DMS79 treated with DMSO at 0.1 percent for 48 hours (cell line): ENCODE measurements around the gene PCSK9.

Source experiments
- DNase-seq: peaks from one replicate; lab custom pipeline; 2025; lab: John Stamatoyannopoulos, UW

The PCSK9 gene

DNA sequence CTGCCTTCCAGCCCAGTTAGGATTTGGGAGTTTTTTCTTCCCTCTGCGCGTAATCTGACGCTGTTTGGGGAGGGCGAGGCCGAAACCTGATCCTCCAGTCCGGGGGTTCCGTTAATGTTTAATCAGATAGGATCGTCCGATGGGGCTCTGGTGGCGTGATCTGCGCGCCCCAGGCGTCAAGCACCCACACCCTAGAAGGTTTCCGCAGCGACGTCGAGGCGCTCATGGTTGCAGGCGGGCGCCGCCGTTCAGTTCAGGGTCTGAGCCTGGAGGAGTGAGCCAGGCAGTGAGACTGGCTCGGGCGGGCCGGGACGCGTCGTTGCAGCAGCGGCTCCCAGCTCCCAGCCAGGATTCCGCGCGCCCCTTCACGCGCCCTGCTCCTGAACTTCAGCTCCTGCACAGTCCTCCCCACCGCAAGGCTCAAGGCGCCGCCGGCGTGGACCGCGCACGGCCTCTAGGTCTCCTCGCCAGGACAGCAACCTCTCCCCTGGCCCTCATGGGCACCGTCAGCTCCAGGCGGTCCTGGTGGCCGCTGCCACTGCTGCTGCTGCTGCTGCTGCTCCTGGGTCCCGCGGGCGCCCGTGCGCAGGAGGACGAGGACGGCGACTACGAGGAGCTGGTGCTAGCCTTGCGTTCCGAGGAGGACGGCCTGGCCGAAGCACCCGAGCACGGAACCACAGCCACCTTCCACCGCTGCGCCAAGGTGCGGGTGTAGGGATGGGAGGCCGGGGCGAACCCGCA, at the start of gene PCSK9:
TSS of gene PCSK9 (plus strand) at position 207 of the 741 bp plus-strand sequence. CDS start at position 497, 290 bp downstream.
- peak; percentile 57 for DNase-seq

GRCh38 chr1:54989968-54990810, 49.2 kb upstream of the PCSK9 start:
- no peak for DNase-seq

- DNase-seq: no peak
These were observed 48.4 kb upstream of the PCSK9 start for GRCh38 chr1:54990916-54991315.

- DNase-seq: no peak
These were observed 47.4 kb upstream of the PCSK9 start for GRCh38 chr1:54991939-54992338.

DNA sequence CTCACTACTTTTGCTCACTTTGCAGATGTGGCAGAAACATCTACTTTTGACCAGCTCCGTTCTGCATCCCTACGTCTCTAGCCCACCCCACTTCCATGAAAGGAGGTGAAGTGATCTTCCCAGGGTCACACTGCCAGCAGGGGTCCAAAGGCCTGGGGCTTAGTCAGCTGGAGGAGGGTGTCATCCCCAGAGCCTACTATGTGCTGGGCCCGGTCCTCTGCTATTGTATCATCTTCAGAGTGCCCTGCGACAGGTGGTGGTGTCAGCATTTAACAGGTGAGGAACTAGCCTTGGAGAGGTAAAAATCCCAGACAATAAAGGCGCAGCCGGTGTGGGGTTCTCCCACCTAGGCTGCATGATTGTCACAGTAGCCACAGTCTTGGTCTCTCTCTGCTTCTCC, 46.2 kb upstream of the PCSK9 start:
- no peak for DNase-seq

DNA sequence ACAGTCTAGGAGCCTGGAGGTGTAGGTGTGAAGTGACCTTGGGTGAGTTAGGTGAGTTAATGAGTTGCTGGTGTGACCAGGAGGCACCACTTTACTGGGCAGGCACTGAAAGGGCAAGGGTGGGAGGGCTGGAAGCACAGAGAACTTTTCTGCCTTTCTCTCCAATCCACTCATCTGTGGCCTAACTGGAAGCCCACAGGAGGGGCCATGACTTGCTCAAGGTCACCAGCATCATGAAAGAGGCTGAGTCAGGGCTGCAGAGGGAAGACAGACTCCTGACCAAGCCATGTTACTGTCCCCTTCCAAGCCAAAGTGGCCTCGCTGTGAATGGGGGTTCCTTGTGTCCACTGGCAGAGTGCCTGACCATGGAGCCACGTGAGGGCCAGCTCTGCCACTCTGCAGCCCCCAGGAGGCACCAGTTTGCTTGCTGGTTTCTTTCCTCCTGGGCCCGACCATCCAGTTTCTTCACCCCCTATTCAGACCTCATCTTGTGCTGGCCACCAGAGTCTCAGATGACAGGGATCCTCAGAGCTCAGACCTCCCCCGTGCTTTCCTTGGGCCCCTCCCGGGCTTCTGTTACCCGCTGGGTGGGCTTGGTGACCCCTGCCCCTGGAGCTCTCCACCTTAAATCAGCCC, 44.9 kb upstream of the PCSK9 start:
- no peak for DNase-seq

GRCh38 chr1:54995013-54995760, 44.2 kb upstream of the PCSK9 start:
- no peak for DNase-seq

GRCh38 chr1:54995835-54996234, 43.5 kb upstream of the PCSK9 start:
- no peak for DNase-seq

- DNase-seq: no peak
These were observed 42.9 kb upstream of the PCSK9 start for GRCh38 chr1:54996359-54996868.

DNA sequence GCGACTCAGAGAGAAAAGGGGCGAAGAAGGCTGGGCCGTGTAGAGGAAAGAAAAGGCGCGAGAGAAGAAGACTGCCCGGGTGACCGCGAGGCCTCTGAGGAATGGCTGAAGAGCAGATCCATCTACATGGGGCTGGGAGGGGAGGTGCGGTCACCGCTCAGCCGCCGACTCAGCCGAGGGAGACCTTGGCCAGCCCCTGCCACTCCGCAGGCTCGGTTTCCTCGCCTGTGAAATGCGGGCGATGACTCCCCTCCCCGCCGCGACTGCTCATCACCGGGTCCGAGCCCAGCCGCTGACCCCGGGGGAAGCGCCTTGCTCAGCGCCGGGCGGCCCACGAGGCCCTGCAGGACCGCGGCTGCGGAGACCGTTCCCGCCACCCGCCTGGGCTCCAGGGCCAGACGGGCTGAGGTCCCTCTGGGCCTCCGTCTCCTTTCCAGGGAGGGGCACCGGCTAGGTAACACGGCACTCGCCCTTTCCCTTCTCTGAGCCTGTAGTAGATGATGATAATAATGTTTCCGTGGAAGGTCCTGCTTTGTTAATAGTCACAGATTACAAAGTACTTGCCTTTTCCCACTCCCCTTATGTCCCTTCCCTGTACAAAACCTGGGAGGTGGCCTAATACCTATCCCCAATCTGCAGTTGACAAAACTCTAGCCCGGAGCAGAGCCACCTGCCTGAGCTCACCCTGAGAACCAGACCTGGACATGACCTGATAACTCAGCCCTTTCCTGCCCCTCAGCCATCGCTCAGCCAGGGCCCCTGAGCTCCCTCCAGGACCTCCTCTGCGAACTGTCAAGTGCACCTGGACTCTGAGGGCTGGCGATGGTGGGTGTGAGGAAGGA, 42.3 kb upstream of the PCSK9 start:
- no peak for DNase-seq

DNA sequence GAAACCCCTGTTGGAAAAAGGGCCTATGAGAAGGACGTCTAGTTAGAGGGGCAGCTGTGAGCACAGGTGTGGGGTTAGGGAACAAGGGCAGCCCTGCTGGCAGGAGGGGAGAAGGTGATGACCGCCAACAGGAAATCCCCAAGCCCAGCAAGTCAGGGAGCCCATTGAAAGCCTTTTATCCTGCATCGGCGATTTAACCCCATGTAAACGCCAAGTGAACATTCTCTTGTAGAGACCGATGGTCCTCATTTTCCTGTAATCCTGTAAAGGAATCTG, 41.7 kb upstream of the PCSK9 start:
- no peak for DNase-seq

GRCh38 chr1:54998100-54998499, 41.2 kb upstream of the PCSK9 start:
- no peak for DNase-seq

GRCh38 chr1:54998677-54999076, 40.7 kb upstream of the PCSK9 start, which contains the start of gene BSND:
Gene BSND, plus strand, starts transcription at chr1:54998933. Its CDS starts 254 bp downstream, at chr1:54999187.
- no peak for DNase-seq

GRCh38 chr1:55000110-55001085, 39.0 kb upstream of the PCSK9 start:
- DNase-seq: no peak

GRCh38 chr1:55001311-55001710, 38.0 kb upstream of the PCSK9 start:
- DNase-seq: no peak

DNA sequence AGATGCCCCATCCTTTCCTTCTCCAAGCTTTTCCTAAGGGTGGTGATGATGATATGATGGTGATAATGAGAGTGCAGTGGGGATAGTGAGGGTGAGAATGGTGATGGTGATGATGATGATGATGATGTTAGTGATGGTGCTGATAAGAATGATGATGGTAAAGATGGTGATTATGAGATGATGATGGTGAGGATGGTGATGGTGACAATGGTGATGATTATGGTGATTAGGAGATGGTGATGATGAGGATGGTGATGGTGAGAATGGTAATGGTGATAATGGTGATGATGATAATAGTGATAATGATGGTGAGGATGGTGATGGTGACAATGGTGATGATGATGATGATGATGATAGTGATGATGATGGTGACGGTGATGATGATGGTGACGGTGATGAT, 36.7 kb upstream of the PCSK9 start:
- DNase-seq: no peak

DNA sequence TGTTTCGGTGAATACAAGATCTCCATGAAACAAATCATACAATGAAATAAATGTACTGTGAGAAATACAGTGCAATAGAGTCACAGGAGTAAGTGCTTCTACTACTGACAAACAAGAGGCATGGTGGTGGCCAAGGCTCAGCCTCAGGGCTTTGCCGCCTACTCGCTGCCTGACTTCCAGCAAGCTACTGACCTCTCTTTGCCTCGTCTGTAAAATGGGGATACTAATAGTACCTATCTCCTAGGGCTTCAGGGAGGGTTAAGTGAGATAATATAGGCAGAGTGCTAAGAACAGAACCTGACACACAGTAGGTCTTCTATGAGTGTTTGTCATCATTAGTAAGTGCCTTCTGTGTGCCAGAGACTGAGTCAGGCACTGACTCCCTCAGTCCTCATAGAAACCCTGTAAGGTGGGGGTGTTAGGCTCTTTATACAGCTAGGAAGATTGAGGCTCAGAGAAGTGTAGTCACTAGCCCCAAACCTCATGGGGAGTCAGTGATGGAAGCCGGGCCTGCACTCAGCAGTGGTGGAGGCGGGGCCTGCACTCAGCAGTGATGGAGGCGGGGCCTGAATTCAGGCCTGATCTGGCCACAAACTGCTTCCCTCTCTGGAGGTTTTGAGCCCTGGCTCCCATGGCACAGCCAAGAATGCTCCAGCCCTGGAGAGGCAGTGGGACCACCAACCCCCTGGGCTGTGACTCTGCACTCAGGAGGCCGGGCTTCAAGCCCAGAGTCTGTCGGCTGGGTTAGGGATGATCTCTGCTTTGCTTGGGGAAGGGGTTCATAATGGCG, 33.8 kb upstream of the PCSK9 start:
- no peak for DNase-seq

- no peak for DNase-seq
These were observed 32.4 kb upstream of the PCSK9 start for GRCh38 chr1:55006931-55007330.

DNA sequence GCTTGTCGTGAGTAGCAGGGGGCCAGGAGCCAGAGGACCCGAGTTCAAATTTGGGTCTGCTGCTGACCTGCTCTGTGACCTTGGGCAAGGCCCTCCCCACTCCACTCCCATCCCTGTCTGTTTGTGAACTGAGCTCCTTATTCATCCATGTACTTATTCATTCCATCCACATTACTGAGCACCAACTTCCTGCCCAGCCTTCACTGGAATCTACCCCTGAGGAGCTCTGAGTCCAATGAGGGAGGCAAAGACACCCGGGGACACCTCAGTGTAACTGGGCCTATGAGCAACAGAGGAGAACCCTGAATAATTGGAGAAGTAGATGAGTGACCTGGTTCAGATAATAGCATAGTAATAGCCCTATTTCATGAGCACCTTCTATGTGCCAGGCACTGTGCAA, 31.7 kb upstream of the PCSK9 start:
- no peak for DNase-seq
